Measurements from ENCODE around the gene NKAPL. TPM values are rescaled to one million over a fixed set of nuclear protein-coding genes. Genes with fewer than 3 reads are reported as not detected.

Gene NKAPL
- total and polyA plus RNA-seq, 2 experiments from 2014 or later, result 0.97 to 3.2 TPM

- no peaks in the 10 kb centered on the region for H3K27me3 ChIP-seq (replicated peaks; ENCODE audit: insufficient read depth)
- H3K4me1 ChIP-seq (ENCODE audit: insufficient read depth), result peaks cover 18% of the 10 kb centered on the region
- H3F3A ChIP-seq (ENCODE audit: insufficient read depth), result no peaks in the 10 kb centered on the region
- no peak for DNase-seq
- no peak overlapping the region for H3K4me2 ChIP-seq (ENCODE audit: unreplicated experiment)
- H3K9ac ChIP-seq, result no peak overlapping the region
- H3K27ac ChIP-seq, result no peak overlapping the region
- no peaks in the 10 kb centered on the region for H3K9me2 ChIP-seq (ENCODE audit: insufficient read depth)
- WGBS, 2 experiments (ENCODE audit: low coverage in 1 of 2, low lambda C conversion rate in 2 of 2, missing lambda C conversion rate in 2 of 2), result 8 to 12% methylated on average over 1 of the region's 1 CpG
- H4K20me1 ChIP-seq (ENCODE audit: insufficient read depth), result no peaks in the 10 kb centered on the region
- peaks cover 9% of the 10 kb centered on the region; the same call in 1 of the 2 replicates for H3K36me3 ChIP-seq (ENCODE audit: low read depth)
- H2AFZ ChIP-seq, result no peak overlapping the region
- in situ Hi-C loops (cut with MboI), result no loop called here
- no peaks in the 10 kb centered on the region for H3K9me3 ChIP-seq (ENCODE audit: low read depth)
- TF ChIP-seq EZH2phosphoT487 (IDR thresholded peaks at IDR 0.05; ENCODE audit: insufficient read depth, low read depth) (no peak), EZH2 (IDR thresholded peaks at IDR 0.05; ENCODE audit: insufficient read depth, poor library complexity, severe bottlenecking) (no peak)
- no peak overlapping the region for H3K4me3 ChIP-seq
- peaks cover 27% of the 10 kb centered on the region for H3K79me2 ChIP-seq (ENCODE audit: insufficient read depth)
Observed at GRCh38 chr6:28248916-28249315, 10.2 kb upstream of the NKAPL start.

- Histone ChIP-seq H3K27ac (no peak overlapping the region), H3K9ac (peak overlapping the region; percentile 88), H3K9me3 (ENCODE audit: low read depth) (no peaks in the 10 kb centered on the region), H3F3A (ENCODE audit: insufficient read depth) (no peaks in the 10 kb centered on the region), H3K4me2 (ENCODE audit: unreplicated experiment) (peak overlapping the region; percentile 85), H3K27me3 (replicated peaks; ENCODE audit: insufficient read depth) (no peaks in the 10 kb centered on the region), H4K20me1 (ENCODE audit: insufficient read depth) (no peaks in the 10 kb centered on the region), H3K9me2 (ENCODE audit: insufficient read depth) (no peaks in the 10 kb centered on the region), H2AFZ (peak overlapping the region; percentile 98; the same call in 1 of the 2 replicates), H3K36me3 (ENCODE audit: low read depth) (0 out of 2 replicates have a peak, but pooled peaks cover 2% of the 10 kb centered on the region), H3K4me3 (peak overlapping the region; percentile 98), H3K4me1 (ENCODE audit: insufficient read depth) (peaks cover 18% of the 10 kb centered on the region), H3K79me2 (ENCODE audit: insufficient read depth) (peaks cover 27% of the 10 kb centered on the region)
- in situ Hi-C loops (cut with MboI), result no loop called here
- no peak for TF ChIP-seq EZH2phosphoT487 (IDR thresholded peaks at IDR 0.05; ENCODE audit: insufficient read depth, low read depth)
- no peak for TF ChIP-seq EZH2 (IDR thresholded peaks at IDR 0.05; ENCODE audit: insufficient read depth, poor library complexity, severe bottlenecking)
- 79 to 81% methylated on average over 2 of the region's 2 CpGs for WGBS, 2 experiments (ENCODE audit: low coverage in 1 of 2, low lambda C conversion rate in 2 of 2, missing lambda C conversion rate in 2 of 2)
- DNase-seq, result no peak
Observed at GRCh38 chr6:28250747-28251146, 8.3 kb upstream of the NKAPL start.

GRCh38 chr6:28251661-28252008 lies 7.5 kb upstream of the NKAPL start:
- Histone ChIP-seq H3F3A (ENCODE audit: insufficient read depth) (no peaks in the 10 kb centered on the region), H3K27me3 (replicated peaks; ENCODE audit: insufficient read depth) (no peaks in the 10 kb centered on the region), H3K9me2 (ENCODE audit: insufficient read depth) (no peaks in the 10 kb centered on the region), H3K27ac (peak overlapping the region; percentile 40), H3K4me2 (ENCODE audit: unreplicated experiment) (peak overlapping the region; percentile 85), H2AFZ (peak overlapping the region; percentile 98), H3K9me3 (ENCODE audit: low read depth) (no peaks in the 10 kb centered on the region), H4K20me1 (ENCODE audit: insufficient read depth) (no peaks in the 10 kb centered on the region), H3K4me3 (peak overlapping the region; percentile 98), H3K9ac (peak overlapping the region; percentile 88), H3K36me3 (ENCODE audit: low read depth) (no peaks in the 10 kb centered on the region), H3K79me2 (ENCODE audit: insufficient read depth) (peaks cover 27% of the 10 kb centered on the region), H3K4me1 (ENCODE audit: insufficient read depth) (peaks cover 18% of the 10 kb centered on the region)
- WGBS, 2 experiments (ENCODE audit: low coverage in 1 of 2, low lambda C conversion rate in 2 of 2, missing lambda C conversion rate in 2 of 2), result 0% methylated on average over 25 of the region's 25 CpGs
- TF ChIP-seq EZH2phosphoT487 (IDR thresholded peaks at IDR 0.05; ENCODE audit: insufficient read depth, low read depth) (no peak), EZH2 (IDR thresholded peaks at IDR 0.05; ENCODE audit: insufficient read depth, poor library complexity, severe bottlenecking) (no peak)
- in situ Hi-C loops (cut with MboI), result no loop called here
- DNase-seq, result peak; percentile 67

- no peaks in the 10 kb centered on the region for H3K36me3 ChIP-seq (ENCODE audit: low read depth)
- TF ChIP-seq EZH2 (IDR thresholded peaks at IDR 0.05; ENCODE audit: insufficient read depth, poor library complexity, severe bottlenecking) (no peak), EZH2phosphoT487 (IDR thresholded peaks at IDR 0.05; ENCODE audit: insufficient read depth, low read depth) (no peak)
- H3K27me3 ChIP-seq (replicated peaks; ENCODE audit: insufficient read depth), result no peaks in the 10 kb centered on the region
- peak within 1 kb of the TSS; percentile 98 for H3K4me3 ChIP-seq
- peak within 1 kb of the TSS; percentile 85 for H3K4me2 ChIP-seq (ENCODE audit: unreplicated experiment)
- peak within 1 kb of the TSS; percentile 40 for H3K27ac ChIP-seq
- peaks cover 18% of the 10 kb centered on the region for H3K4me1 ChIP-seq (ENCODE audit: insufficient read depth)
- H4K20me1 ChIP-seq (ENCODE audit: insufficient read depth), result no peaks in the 10 kb centered on the region
- peak within 1 kb of the TSS; percentile 98 for H2AFZ ChIP-seq
- H3K9me2 ChIP-seq (ENCODE audit: insufficient read depth), result no peaks in the 10 kb centered on the region
- no peaks in the 10 kb centered on the region for H3F3A ChIP-seq (ENCODE audit: insufficient read depth)
- H3K79me2 ChIP-seq (ENCODE audit: insufficient read depth), result peaks cover 27% of the 10 kb centered on the region
- 4% methylated on average over 14 of the region's 14 CpGs for WGBS, 2 experiments (ENCODE audit: low coverage in 1 of 2, low lambda C conversion rate in 2 of 2, missing lambda C conversion rate in 2 of 2)
- peak; percentile 87 for DNase-seq
- peak within 1 kb of the TSS; percentile 88 for H3K9ac ChIP-seq
- in situ Hi-C loops (cut with MboI), result no loop called here
- H3K9me3 ChIP-seq (ENCODE audit: low read depth), result no peaks in the 10 kb centered on the region
Observed at GRCh38 chr6:28252009-28252975, 6.8 kb upstream of the NKAPL start, which contains the start of gene ZKSCAN4. ZKSCAN4 (minus strand) TSS chr6:28252269; CDS start chr6:28251980, 289 bp downstream.
